PC-3 (cell line): ENCODE data around the gene TSC22D4.

ENCODE experiments used
- CTCF ChIP-seq: fragments of 300-600 bp; sonication (generic); conservative IDR thresholded peaks from 2 replicates; pipeline ENCODE4 v1.5.1; 2017; ENCODE audit warnings: antibody characterized with exemption, low read depth, mild to moderate bottlenecking, low read length
- EZH2 ChIP-seq: fragments of 300-600 bp; sonication (generic); IDR thresholded peaks from one replicate; pipeline ENCODE4 v1.6.1; 2017; ENCODE audit warnings: antibody characterized with exemption, mild to moderate bottlenecking, low read length; ENCODE audit not compliant: unreplicated experiment

- TF ChIP-seq CTCF: no peak
- no peak for TF ChIP-seq EZH2
Observed at GRCh38 chr7:100434297-100435144, 44.5 kb downstream of the TSC22D4 start.
